Measurements from ENCODE around the gene MPPED2. TPM values are rescaled to one million over a fixed set of nuclear protein-coding genes. Genes with fewer than 3 reads are reported as not detected.
"Not testable (repeated sequence)": the region's sequence is repeated elsewhere in the genome, so short reads cannot be mapped to it uniquely, and the experiment has no call there.

MPPED2 gene
- total RNA-seq, 1 experiment from 2014 or later, result not detected

- no peak for DNase-seq (ENCODE audit: low spot score)
- in situ Hi-C loops (cut with HindIII; ENCODE audit: low sequenced_read_pairs), result no loop called here
These were observed 4.5 kb downstream of the MPPED2 start for GRCh38 chr11:30581675-30582074.

- in situ Hi-C loops (cut with HindIII; ENCODE audit: low sequenced_read_pairs), result no loop called here
- DNase-seq (ENCODE audit: low spot score), result no peak
These were observed 5.6 kb downstream of the MPPED2 start for GRCh38 chr11:30580573-30580972.

GRCh38 chr11:30579415-30580175 is 6.6 kb downstream of the MPPED2 start:
- in situ Hi-C loops (cut with HindIII; ENCODE audit: low sequenced_read_pairs), result no loop called here
- no peak for DNase-seq (ENCODE audit: low spot score)

GRCh38 chr11:30578406-30578805 is 7.7 kb downstream of the MPPED2 start:
- DNase-seq (ENCODE audit: low spot score), result no peak
- in situ Hi-C loops (cut with HindIII; ENCODE audit: low sequenced_read_pairs), result no loop called here

GRCh38 chr11:30573951-30574350 is 12.2 kb downstream of the MPPED2 start:
- in situ Hi-C loops (cut with HindIII; ENCODE audit: low sequenced_read_pairs), result no loop called here
- no peak for DNase-seq (ENCODE audit: low spot score)

- in situ Hi-C loops (cut with HindIII; ENCODE audit: low sequenced_read_pairs), result no loop called here
- DNase-seq (ENCODE audit: low spot score), result no peak
These were observed 17.2 kb downstream of the MPPED2 start for GRCh38 chr11:30568931-30569330.

GRCh38 chr11:30567644-30568043 is 18.5 kb downstream of the MPPED2 start:
- in situ Hi-C loops (cut with HindIII; ENCODE audit: low sequenced_read_pairs), result no loop called here
- no peak for DNase-seq (ENCODE audit: low spot score)

GRCh38 chr11:30567120-30567519 is 19.0 kb downstream of the MPPED2 start:
- no peak for DNase-seq (ENCODE audit: low spot score)
- in situ Hi-C loops (cut with HindIII; ENCODE audit: low sequenced_read_pairs), result no loop called here

- no peak for DNase-seq (ENCODE audit: low spot score)
- in situ Hi-C loops (cut with HindIII; ENCODE audit: low sequenced_read_pairs), result no loop called here
These were observed 19.7 kb downstream of the MPPED2 start for GRCh38 chr11:30566482-30566881.

- in situ Hi-C loops (cut with HindIII; ENCODE audit: low sequenced_read_pairs), result no loop called here
- no peak for DNase-seq (ENCODE audit: low spot score)
These were observed 21.1 kb downstream of the MPPED2 start for GRCh38 chr11:30565027-30565426.

- DNase-seq (ENCODE audit: low spot score), result no peak
- in situ Hi-C loops (cut with HindIII; ENCODE audit: low sequenced_read_pairs), result no loop called here
These were observed 24.3 kb downstream of the MPPED2 start for GRCh38 chr11:30561691-30562415.

- in situ Hi-C loops (cut with HindIII; ENCODE audit: low sequenced_read_pairs), result no loop called here
- DNase-seq (ENCODE audit: low spot score), result no peak
These were observed 25.7 kb downstream of the MPPED2 start for GRCh38 chr11:30560206-30561106.

- in situ Hi-C loops (cut with HindIII; ENCODE audit: low sequenced_read_pairs), result no loop called here
- DNase-seq (ENCODE audit: low spot score), result no peak
These were observed 27.1 kb downstream of the MPPED2 start for GRCh38 chr11:30559004-30559403.

- in situ Hi-C loops (cut with HindIII; ENCODE audit: low sequenced_read_pairs); DNase-seq (ENCODE audit: low spot score): not testable (repeated sequence)
These were observed 31.6 kb downstream of the MPPED2 start for GRCh38 chr11:30554587-30554986.

- DNase-seq (ENCODE audit: low spot score), result no peak
- in situ Hi-C loops (cut with HindIII; ENCODE audit: low sequenced_read_pairs), result no loop called here
These were observed 32.5 kb downstream of the MPPED2 start for GRCh38 chr11:30553521-30554110.

- in situ Hi-C loops (cut with HindIII; ENCODE audit: low sequenced_read_pairs), result no loop called here
- no peak for DNase-seq (ENCODE audit: low spot score)
These were observed 33.3 kb downstream of the MPPED2 start for GRCh38 chr11:30552839-30553238.

GRCh38 chr11:30550022-30550542 is 36.1 kb downstream of the MPPED2 start:
- no peak for DNase-seq (ENCODE audit: low spot score)
- in situ Hi-C loops (cut with HindIII; ENCODE audit: low sequenced_read_pairs), result no loop called here

- in situ Hi-C loops (cut with HindIII; ENCODE audit: low sequenced_read_pairs), result no loop called here
- no peak for DNase-seq (ENCODE audit: low spot score)
These were observed 36.6 kb downstream of the MPPED2 start for GRCh38 chr11:30549565-30549964.

GRCh38 chr11:30546334-30546733 is 39.8 kb downstream of the MPPED2 start:
- DNase-seq (ENCODE audit: low spot score), result no peak
- in situ Hi-C loops (cut with HindIII; ENCODE audit: low sequenced_read_pairs), result no loop called here
